BLaER1 treated with 17β-estradiol and CSF1 and Interleukin-3, amounts not matched to agents 10 nM and 100 nM (cell line): Measurements from ENCODE around the gene SNX20.

Experiments used
- H3K27ac ChIP-seq, 11 experiments: shearing (Covaris generic); formaldehyde crosslinking; 2 replicates each; pipeline ENCODE4 v1.8.1; 2022
- H3K27me3 ChIP-seq, 11 experiments: shearing (Covaris generic); formaldehyde crosslinking; 2 replicates each; pipeline ENCODE4 v1.8.1; 2022
- H3K36me3 ChIP-seq, 11 experiments: shearing (Covaris generic); formaldehyde crosslinking; 2 replicates each; pipeline ENCODE4 v1.8.1; 2022
- H3K4me1 ChIP-seq, 10 experiments: shearing (Covaris generic); formaldehyde crosslinking; 2 replicates each; pipeline ENCODE4 v1.8.1; 2022
- H3K4me2 ChIP-seq, 11 experiments: shearing (Covaris generic); formaldehyde crosslinking; 2 replicates each; pipeline ENCODE4 v1.8.1; 2022
- H3K4me3 ChIP-seq, 10 experiments: shearing (Covaris generic); formaldehyde crosslinking; 2 replicates each; pipeline ENCODE4 v1.8.1; 2022
- H3K9ac ChIP-seq, 11 experiments: shearing (Covaris generic); formaldehyde crosslinking; 2 replicates each; pipeline ENCODE4 v1.8.1; 2022
- H3K9me3 ChIP-seq, 11 experiments: shearing (Covaris generic); formaldehyde crosslinking; replicated peaks in 1 of 11; 2 replicates each; pipeline ENCODE4 v1.8.1; 2022
- H4K20me1 ChIP-seq, 11 experiments: shearing (Covaris generic); formaldehyde crosslinking; 2 replicates each; pipeline ENCODE4 v1.8.1; 2022
- Cebpa-rat ChIP-seq, 11 experiments: shearing (Covaris generic); IDR thresholded peaks; 2 replicates each; pipeline ENCODE4 v1.8.1; 2022

SNX20 gene

GRCh38 chr16:50680556-50680893 lies 587 bp downstream of the SNX20 start:
- Histone ChIP-seq H3K9ac (peak overlapping the region; percentile 61 to 81 (median 75)), H3K27me3 (no peaks in the 10 kb centered on the region), H4K20me1 (peaks cover 0 to 14% (median 0%) of the 10 kb centered on the region in 11 experiments; a peak in 3 of 22 replicates), H3K27ac (peak overlapping the region; percentile 53 to 89 (median 79); a peak in 21 of 22 replicates), H3K4me2 (peak overlapping the region; percentile 82 to 98 (median 93)), H3K4me3 (peak overlapping the region; percentile 53 to 71 (median 60)), H3K4me1 (peaks cover 64 to 85% (median 73%) of the 10 kb centered on the region in 10 experiments), H3K36me3 (peaks cover 10 to 29% (median 24%) of the 10 kb centered on the region in 11 experiments; a peak in 20 of 22 replicates), H3K9me3 (no peaks in the 10 kb centered on the region)
- TF ChIP-seq Cebpa-rat (IDR thresholded peaks at IDR 0.05): no peak

- Histone ChIP-seq H3K9me3 (peaks cover 0 to 2% (median 0%) of the 10 kb centered on the region in 11 experiments; a peak in 4 of 22 replicates), H3K9ac (peak overlapping the region; percentile 61 to 81 (median 75)), H3K4me3 (peak overlapping the region; percentile 53 to 71 (median 60)), H3K27ac (peak overlapping the region; percentile 53 to 89 (median 79); a peak in 21 of 22 replicates), H3K4me2 (peak overlapping the region; percentile 82 to 98 (median 93)), H4K20me1 (peaks cover 0 to 14% (median 0%) of the 10 kb centered on the region in 11 experiments; a peak in 3 of 22 replicates), H3K27me3 (no peaks in the 10 kb centered on the region), H3K36me3 (peaks cover 16 to 35% (median 30%) of the 10 kb centered on the region in 11 experiments; a peak in 21 of 22 replicates), H3K4me1 (peaks cover 57 to 79% (median 67%) of the 10 kb centered on the region in 10 experiments)
- TF ChIP-seq Cebpa-rat (IDR thresholded peaks at IDR 0.05): no peak
Observed at GRCh38 chr16:50679676-50680555, 1.2 kb downstream of the SNX20 start.

- H3K27ac ChIP-seq: peak overlapping the region in 8 of 11 experiments; percentile 31 to 89 (median 81); a peak in 14 of 22 replicates
Observed at GRCh38 chr16:50679266-50679665, 1.8 kb downstream of the SNX20 start.

GRCh38 chr16:50678531-50678930 lies 2.6 kb downstream of the SNX20 start:
- H3K4me2 ChIP-seq: peak overlapping the region in 8 of 11 experiments; percentile 84 to 98 (median 94); a peak in 12 of 22 replicates
- H3K27ac ChIP-seq: peak overlapping the region in 8 of 11 experiments; percentile 26 to 89 (median 81); a peak in 12 of 22 replicates
- 0 out of 20 replicates have a peak overlapping the region, but pooled peaks of 1 of the 10 experiments have one; percentile 69 for H3K4me3 ChIP-seq
- H4K20me1 ChIP-seq: peaks cover 0 to 14% (median 0%) of the 10 kb centered on the region in 11 experiments; a peak in 3 of 22 replicates
- H3K9ac ChIP-seq: peak overlapping the region in 8 of 11 experiments; percentile 26 to 81 (median 58); a peak in 9 of 22 replicates
- H3K36me3 ChIP-seq: peaks cover 30 to 49% (median 43%) of the 10 kb centered on the region in 11 experiments
- peaks cover 9 to 16% (median 10%) of the 10 kb centered on the region in 11 experiments for H3K9me3 ChIP-seq
- TF ChIP-seq Cebpa-rat (IDR thresholded peaks at IDR 0.05): no peak
- peaks cover 44 to 65% (median 53%) of the 10 kb centered on the region in 10 experiments for H3K4me1 ChIP-seq
- no peaks in the 10 kb centered on the region for H3K27me3 ChIP-seq

More at GRCh38 chr16:50679266-50679665, 1.8 kb downstream of the SNX20 start:
- peaks cover 0 to 14% (median 0%) of the 10 kb centered on the region in 11 experiments; a peak in 3 of 22 replicates for H4K20me1 ChIP-seq
- peaks cover 23 to 42% (median 36%) of the 10 kb centered on the region in 11 experiments for H3K36me3 ChIP-seq
- no peak for TF ChIP-seq Cebpa-rat (IDR thresholded peaks at IDR 0.05)
- H3K4me3 ChIP-seq: peak overlapping the region in 1 of 10 experiments; percentile 69; a peak in 4 of 20 replicates
- peaks cover 51 to 73% (median 60%) of the 10 kb centered on the region in 10 experiments for H3K4me1 ChIP-seq
- H3K9ac ChIP-seq: peak overlapping the region in 9 of 11 experiments; percentile 40 to 81 (median 72); a peak in 10 of 22 replicates
- peak overlapping the region; percentile 82 to 98 (median 93); a peak in 17 of 22 replicates for H3K4me2 ChIP-seq
- H3K9me3 ChIP-seq: peaks cover 1 to 8% (median 3%) of the 10 kb centered on the region in 11 experiments; a peak in 15 of 22 replicates
- no peaks in the 10 kb centered on the region for H3K27me3 ChIP-seq

- Histone ChIP-seq H3K36me3 (peaks cover 42 to 61% (median 55%) of the 10 kb centered on the region in 11 experiments), H4K20me1 (peaks cover 0 to 14% (median 0%) of the 10 kb centered on the region in 11 experiments; a peak in 3 of 22 replicates), H3K9ac (no peak overlapping the region), H3K27me3 (no peaks in the 10 kb centered on the region), H3K27ac (0 out of 22 replicates have a peak overlapping the region, but pooled peaks of 1 of the 11 experiments have one; percentile 0), H3K4me1 (peaks cover 32 to 54% (median 41%) of the 10 kb centered on the region in 10 experiments), H3K4me2 (no peak overlapping the region), H3K9me3 (peaks cover 21 to 28% (median 22%) of the 10 kb centered on the region in 11 experiments), H3K4me3 (no peak overlapping the region)
- TF ChIP-seq Cebpa-rat (IDR thresholded peaks at IDR 0.05): no peak
Observed at GRCh38 chr16:50677351-50677750, 3.8 kb downstream of the SNX20 start.

- TF ChIP-seq Cebpa-rat (IDR thresholded peaks at IDR 0.05): no peak
- Histone ChIP-seq H3K4me2 (no peak overlapping the region), H3K27ac (no peak overlapping the region), H3K9ac (no peak overlapping the region), H3K9me3 (peaks cover 27 to 34% (median 28%) of the 10 kb centered on the region in 11 experiments), H4K20me1 (peaks cover 0 to 14% (median 0%) of the 10 kb centered on the region in 11 experiments; a peak in 3 of 22 replicates), H3K27me3 (no peaks in the 10 kb centered on the region), H3K4me1 (peaks cover 28 to 48% (median 36%) of the 10 kb centered on the region in 10 experiments), H3K36me3 (peaks cover 48 to 67% (median 61%) of the 10 kb centered on the region in 11 experiments), H3K4me3 (no peak overlapping the region)
Observed at GRCh38 chr16:50676684-50677225, 4.4 kb downstream of the SNX20 start.

GRCh38 chr16:50675686-50676610 lies 5.2 kb downstream of the SNX20 start:
- Histone ChIP-seq H3K4me1 (peaks cover 20 to 40% (median 28%) of the 10 kb centered on the region in 10 experiments), H3K9me3 (peaks cover 29 to 41% (median 36%) of the 10 kb centered on the region in 11 experiments), H3K27ac (no peak overlapping the region), H4K20me1 (peaks cover 0 to 14% (median 0%) of the 10 kb centered on the region in 11 experiments; a peak in 3 of 22 replicates), H3K36me3 (peaks cover 56 to 75% (median 67%) of the 10 kb centered on the region in 11 experiments), H3K9ac (no peak overlapping the region), H3K27me3 (no peaks in the 10 kb centered on the region), H3K4me3 (no peak overlapping the region), H3K4me2 (no peak overlapping the region)
- TF ChIP-seq Cebpa-rat (IDR thresholded peaks at IDR 0.05): no peak
